ENCODE results near the gene ST3GAL4.

Gene ST3GAL4

DNA sequence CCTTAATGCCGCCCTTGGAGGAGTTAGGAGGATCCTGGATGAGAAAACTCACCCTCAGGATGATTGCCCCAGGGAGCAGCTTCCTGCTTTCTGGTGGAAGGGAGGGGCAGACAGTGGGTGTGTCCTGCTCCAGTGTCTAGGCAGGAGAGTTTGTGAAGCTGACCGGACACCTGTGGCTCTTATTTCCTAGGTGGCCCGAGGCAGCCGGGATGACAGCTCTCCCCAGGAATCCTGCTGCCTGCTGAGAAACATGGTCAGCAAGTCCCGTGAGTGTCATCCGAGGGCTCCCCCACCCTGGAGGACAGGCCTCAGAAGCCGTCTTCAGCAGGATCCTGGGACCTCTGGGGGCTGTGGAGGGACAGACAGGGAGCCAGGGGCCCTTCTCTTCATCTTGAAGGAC lies 50.4 kb downstream of the ST3GAL4 start:
- DNase-seq (ENCODE audit: low read depth in 2 of 2) = no peak

DNA sequence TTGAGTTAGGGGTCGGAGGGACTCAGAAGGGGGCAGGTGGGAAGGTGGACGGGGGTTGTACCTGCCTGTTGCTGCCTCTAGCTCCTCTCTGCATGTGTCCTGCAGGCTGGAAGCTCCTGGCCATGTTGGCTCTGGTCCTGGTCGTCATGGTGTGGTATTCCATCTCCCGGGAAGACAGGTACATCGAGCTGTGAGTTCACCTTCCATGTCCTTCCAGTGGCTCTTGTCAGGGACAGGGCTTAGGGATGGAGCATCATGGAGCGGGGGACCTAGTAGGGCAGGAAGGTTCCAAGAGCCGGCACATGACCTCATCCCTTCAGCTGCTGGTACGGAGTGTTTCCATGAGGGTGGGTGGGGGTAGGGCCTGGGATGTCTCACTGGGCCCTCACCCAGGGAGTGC lies 50.9 kb downstream of the ST3GAL4 start:
- no peak for DNase-seq (ENCODE audit: low read depth in 2 of 2)

DNA sequence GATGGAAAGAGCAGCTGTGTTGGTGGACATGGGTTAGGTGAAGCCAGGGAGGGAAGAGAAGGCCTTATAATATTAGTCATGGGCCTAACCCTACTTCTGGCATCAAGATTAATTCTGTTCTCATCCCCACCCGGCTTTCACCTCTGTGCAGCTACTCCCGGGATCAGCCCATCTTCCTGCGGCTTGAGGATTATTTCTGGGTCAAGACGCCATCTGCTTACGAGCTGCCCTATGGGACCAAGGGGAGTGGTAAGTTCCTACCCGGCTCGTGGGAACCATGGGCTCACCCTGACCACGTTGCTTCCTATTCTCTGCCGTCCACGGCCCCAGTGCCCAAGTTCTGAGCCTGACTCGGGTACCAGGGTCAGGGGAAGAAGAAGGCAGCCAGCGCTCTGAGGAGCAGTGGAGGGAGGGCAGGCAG lies 51.6 kb downstream of the ST3GAL4 start:
- DNase-seq (ENCODE audit: low read depth in 2 of 2) = no peak

DNA sequence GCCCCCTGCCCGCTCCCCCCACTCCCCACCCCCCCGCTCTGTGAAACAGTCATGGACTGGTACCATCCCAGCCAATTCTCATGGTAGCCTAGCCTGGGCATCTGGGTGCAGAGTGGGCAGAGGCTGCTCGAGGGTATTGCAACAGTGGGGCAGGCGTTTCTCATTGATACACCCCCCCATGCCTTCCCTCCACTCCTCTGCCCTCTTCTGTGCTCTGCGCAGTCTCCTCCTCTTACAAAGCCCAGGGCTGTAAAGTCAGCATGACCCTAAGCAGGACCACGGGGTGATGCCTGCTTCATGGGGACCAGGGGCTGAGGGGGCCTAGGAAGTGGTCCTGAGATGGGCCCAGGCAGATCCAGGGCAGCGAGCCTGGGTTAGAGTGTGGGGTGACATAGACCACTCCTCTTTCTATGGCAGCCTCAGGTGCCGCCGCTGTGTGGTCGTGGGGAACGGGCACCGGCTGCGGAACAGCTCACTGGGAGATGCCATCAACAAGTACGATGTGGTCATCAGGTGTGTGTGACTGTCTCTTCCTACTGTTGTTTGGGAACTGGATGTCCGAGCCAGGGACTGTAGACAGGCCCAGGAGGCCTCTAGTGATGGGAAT lies 52.3 kb downstream of the ST3GAL4 start:
- DNase-seq (ENCODE audit: low read depth in 2 of 2) = no peak

DNA sequence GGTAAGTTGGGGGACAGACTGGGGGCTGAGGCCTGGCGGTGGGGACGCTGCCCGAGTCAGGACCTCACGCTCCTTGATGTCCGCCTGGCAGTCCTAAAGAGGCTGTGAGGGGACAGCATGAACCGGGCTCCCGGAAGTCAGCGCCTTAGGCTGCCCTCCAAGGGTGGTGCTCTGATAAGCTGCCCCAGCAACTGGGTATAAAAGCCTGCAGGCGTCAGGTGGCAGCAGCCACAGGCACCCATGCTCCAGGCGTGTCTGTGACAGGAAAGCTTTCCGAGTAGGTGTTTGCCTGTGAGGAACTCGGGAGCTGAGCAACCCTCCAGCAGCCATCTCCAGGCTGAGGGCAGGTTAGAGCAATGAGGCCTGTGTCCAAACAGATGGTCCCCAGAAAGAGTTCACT lies 53.0 kb downstream of the ST3GAL4 start:
- DNase-seq (ENCODE audit: low read depth in 2 of 2) = no peak

DNA sequence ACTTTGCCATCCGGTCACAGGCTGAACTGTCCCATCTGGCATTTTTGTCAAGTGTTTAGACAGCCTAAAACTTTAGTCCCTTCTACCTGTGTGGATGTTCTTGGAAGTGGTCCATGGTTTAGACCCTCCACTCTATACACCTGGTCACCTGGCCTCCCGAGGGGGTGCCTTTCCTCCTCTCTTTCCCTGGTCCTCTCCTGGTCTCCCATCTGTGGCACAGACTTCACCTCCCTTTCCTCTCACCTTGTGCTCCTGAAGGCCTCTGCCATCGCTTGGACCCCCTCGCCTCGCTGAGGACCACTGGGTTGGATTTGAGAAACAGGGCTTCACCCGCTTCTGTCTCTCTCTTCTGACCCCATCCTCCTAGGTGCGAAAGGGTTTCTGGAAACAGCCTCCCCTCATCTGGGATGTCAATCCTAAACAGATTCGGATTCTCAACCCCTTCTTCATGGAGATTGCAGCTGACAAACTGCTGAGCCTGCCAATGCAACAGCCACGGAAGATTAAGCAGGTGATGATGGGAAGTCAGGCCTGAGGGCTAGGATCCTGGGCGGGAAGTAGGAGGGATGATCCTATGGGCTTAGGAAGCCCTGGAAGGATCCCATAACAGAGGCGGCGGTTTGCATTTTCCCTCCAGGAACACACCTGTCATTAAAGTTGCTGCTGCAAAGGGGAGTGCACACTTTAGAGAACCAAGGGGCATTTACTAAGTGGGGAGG lies 53.6 kb downstream of the ST3GAL4 start:
- DNase-seq (ENCODE audit: low read depth in 2 of 2) = no peak

DNA sequence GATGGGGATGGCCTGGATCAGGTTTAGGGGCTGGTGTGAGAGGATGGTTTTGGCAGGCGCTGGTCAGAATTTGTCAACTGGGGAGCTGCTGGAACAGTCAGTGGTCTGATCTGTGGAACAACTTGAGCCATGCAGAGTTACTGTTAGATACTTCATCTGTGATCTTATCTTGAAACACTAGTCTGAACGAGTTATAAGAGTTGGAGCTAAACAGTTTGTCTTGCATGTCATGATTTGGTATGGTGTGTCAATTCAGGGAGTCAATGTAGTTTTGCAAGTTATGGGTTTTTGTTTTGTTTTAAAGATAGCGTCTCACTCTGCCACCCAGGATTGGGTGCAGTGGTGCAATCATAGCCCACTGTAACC lies 54.1 kb downstream of the ST3GAL4 start:
- no peak for DNase-seq (ENCODE audit: low read depth in 2 of 2)

DNA sequence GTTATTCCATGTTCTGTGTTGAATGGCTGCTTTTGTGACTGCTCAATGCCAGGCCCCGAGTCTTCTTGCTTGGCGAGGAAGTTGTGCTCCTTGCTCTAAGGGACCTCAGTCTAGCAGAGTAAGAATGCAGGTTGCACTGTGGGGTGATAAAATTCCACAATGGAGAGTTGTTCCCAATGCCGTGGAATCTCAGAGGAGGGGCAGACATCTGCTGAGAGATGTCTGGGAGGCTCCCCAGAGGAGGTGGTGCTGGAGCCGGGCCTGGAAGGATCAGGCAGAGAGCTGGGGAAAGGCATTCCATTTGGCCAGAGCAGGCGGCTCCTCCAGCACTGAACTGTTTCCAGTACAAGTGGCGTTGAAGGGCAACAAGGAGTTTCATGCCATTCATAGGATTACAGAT lies 55.2 kb downstream of the ST3GAL4 start:
- no peak for DNase-seq (ENCODE audit: low read depth in 2 of 2)

DNA sequence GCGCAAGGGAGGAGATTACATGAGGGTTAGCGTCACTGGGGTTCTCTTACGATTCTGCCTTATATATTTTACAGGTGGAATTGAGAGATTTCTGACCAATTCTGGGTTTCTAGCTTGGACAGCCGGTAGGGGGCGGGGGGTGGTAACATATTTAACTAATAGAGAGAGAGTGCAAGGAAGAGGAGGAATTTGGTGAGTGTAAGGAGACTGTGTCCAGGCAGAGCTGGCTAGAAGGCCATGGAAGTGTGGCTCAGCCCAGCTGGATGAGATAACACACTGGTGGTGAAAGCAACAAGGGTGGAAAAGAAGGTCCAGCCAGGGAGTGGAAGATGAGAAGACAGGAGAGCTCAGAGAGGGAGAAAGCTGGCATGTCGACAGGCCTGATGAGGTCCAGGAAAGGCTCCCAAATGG lies 56.5 kb downstream of the ST3GAL4 start:
- DNase-seq (ENCODE audit: low read depth in 2 of 2) = no peak

DNA sequence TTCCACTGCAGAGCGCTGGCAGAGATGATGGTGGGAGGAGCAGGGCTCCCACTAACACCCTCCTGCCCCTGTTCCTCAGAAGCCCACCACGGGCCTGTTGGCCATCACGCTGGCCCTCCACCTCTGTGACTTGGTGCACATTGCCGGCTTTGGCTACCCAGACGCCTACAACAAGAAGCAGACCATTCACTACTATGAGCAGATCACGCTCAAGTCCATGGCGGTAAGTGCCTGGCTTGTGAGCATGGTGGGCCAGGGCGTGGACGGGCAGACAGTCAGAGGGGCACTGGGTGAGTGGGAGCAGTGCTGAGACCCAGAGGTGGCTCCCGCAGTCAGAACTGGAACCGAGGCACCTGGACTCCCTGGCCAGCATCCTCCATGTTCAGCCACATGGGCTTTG lies 57.9 kb downstream of the ST3GAL4 start:
- no peak for DNase-seq (ENCODE audit: low read depth in 2 of 2)

DNA sequence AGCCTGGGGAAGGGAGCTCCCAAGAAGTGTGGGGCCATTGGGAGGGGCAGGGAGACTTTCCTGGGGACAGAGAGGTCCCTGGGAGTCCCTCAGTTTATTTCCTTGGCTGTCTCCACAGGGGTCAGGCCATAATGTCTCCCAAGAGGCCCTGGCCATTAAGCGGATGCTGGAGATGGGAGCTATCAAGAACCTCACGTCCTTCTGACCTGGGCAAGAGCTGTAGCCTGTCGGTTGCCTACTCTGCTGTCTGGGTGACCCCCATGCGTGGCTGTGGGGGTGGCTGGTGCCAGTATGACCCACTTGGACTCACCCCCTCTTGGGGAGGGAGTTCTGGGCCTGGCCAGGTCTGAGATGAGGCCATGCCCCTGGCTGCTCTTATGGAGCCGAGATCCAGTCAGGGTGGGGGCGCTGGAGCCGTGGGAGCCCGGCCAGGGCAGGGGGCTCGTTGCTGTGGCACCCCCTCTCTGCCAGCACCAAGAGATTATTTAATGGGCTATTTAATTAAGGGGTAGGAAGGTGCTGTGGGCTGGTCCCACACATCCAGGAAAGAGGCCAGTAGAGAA lies 58.4 kb downstream of the ST3GAL4 start:
- DNase-seq (ENCODE audit: low read depth in 2 of 2) = no peak

DNA sequence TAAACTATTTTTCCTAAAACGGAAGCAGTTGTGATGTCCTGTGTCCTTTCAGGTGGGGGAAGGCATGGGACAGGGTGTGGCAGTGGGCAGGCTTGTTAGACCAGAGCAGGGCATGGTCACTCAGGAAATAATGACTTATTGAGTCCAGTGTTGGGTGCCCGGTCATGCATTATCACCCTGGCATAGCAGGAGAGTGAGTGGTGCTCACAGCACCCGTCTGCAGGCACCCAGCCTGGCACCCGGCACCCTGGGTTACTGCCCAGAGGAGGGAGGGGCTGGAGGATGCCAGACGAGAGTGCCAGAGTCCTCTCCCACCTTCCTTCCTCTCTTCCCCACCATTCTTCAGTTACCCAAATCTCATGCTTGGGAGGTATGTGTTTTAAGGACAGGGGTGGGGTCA lies 59.1 kb downstream of the ST3GAL4 start:
- no peak for DNase-seq (ENCODE audit: low read depth in 2 of 2)

DNA sequence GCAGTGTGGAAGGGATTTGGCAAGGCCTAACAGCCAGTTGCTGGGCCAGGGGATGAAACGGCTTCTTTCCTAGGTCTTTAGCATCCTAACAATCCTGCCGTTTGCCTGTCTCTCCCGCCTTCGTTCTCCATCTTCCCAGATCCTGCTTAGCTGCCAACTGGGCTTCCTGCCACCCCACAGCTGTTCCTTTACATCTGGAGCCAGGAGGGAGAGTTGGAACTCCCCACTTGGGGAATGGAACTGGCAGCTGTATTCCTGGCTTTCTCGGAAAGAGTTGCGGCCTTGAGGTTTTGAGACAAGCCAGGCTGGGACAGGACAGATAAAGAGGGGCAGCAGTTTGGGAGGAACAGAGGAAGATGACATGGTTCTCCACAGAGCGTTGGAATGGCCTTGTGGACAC lies 59.6 kb downstream of the ST3GAL4 start:
- DNase-seq (ENCODE audit: low read depth in 2 of 2) = no peak

DNA sequence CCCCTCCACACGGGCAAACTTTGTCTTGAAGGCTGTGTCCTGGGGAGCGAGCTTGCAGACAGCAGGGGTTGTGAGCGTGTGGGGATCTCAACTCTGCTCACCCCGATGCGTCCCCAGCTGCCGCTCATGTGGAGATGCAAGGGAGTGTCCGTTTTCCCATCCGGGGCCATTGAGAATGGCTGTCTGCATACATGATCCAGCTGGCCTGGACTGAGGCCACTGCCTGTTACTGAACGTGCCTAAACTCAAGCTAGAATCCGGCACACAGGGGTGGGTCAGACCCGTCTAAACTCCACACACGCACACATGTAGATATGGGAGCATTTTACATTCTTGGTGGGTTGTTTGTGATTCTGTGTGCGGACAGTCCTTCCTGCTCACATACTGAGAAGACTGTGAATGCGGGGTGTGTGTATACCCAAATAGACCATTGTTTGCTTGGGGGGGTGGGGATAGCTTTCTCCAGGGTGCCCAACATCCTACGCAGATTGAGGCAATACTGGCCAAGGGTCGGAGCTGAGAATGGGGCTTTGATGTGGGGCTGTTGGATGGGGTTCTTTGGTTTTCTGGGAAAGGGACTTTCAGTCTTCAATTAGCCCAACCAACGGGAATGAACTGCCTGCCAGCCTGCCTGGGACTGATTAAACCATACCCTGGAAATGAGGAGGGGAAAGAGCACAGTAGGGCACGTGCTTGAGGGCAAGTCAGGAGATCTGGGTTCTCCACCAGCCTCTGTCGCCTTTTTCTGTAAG lies 60.4 kb downstream of the ST3GAL4 start:
- DNase-seq (ENCODE audit: low read depth in 2 of 2) = no peak

DNA sequence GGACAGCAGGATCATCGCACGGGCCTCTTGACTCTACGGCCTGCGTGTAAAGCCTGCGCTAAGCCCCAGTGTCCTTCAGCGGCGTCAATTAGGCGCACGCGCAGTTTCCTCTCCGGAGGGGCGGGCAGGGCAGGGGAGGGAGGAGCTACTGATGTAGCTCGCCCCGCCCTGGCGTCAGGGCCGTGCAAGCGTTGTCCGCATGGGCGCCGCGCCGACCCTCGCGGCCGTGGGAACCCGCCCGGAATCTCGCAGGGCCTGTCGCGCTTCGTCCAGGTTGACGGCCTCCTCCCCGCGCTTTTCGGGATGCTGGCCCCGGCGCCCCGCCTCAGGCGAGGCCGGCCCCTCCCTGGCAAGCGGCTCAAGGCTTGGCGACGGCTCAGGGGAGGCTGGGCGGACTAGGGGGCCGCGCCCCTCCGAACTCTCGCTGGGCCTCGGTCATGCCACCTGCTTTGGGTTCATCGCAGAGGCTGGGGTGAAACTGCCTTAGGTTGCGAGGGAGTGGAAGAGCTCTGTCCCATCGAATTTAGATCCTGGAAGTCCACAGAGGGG lies 61.1 kb downstream of the ST3GAL4 start:
- DNase-seq (ENCODE audit: low read depth in 2 of 2) = peak; percentile 41 to 46

DNA sequence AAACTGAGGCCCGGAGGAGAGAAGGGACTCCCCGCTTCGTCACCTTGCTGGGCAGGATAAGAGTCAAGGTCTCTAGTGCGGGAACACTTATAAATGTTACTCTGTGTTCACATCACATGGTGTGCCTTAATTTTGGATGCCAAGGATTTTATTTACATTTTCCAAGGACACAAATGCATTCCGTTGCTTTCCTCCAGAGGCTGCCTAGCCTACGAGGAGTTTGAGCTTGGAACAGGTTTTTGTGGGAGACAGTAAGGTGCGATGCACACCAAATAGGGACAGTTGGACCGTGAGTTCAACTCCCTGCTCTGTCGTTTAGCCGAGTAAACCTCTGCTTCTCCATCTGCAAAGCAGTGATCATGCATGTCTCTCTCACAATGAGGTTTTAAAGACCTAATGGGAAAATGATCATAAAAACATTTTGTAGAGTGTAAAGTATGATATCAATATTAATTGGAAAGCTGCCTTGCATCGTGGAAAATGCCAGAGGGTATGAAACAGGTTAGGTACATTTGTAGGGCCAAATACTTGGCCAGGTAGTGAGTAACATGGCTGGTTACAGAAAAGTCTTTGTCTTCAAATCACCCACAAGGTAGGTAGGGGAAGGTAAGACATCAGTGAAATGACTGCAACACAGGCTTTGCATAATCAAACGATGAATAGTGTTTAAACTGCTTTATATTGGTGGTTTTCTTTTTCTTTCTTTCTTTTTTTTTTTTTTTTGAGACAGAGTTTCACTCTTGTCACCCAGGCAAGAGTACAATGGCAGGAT lies 61.8 kb downstream of the ST3GAL4 start:
- no peak for DNase-seq (ENCODE audit: low read depth in 2 of 2)

DNA sequence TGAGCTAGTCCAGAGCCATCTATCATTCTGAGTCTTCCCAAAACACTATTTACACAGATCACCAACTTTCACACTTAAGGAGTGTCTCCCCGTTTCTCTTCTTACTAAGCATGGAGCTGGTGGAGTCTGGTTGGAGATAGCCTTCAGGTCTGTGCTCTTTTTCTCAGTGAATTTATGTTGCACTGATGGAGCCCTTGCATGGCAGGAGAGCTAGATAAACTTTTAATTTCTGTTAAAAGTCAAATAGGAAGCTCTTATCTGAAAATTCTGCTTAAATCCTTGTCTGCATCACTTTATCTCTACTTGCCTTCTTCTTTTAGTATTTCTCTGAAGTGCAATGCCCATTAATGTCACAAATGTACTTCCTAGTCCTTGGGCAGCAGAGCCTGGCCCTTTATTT lies 63.4 kb downstream of the ST3GAL4 start:
- DNase-seq (ENCODE audit: low read depth in 2 of 2) = no peak

DNA sequence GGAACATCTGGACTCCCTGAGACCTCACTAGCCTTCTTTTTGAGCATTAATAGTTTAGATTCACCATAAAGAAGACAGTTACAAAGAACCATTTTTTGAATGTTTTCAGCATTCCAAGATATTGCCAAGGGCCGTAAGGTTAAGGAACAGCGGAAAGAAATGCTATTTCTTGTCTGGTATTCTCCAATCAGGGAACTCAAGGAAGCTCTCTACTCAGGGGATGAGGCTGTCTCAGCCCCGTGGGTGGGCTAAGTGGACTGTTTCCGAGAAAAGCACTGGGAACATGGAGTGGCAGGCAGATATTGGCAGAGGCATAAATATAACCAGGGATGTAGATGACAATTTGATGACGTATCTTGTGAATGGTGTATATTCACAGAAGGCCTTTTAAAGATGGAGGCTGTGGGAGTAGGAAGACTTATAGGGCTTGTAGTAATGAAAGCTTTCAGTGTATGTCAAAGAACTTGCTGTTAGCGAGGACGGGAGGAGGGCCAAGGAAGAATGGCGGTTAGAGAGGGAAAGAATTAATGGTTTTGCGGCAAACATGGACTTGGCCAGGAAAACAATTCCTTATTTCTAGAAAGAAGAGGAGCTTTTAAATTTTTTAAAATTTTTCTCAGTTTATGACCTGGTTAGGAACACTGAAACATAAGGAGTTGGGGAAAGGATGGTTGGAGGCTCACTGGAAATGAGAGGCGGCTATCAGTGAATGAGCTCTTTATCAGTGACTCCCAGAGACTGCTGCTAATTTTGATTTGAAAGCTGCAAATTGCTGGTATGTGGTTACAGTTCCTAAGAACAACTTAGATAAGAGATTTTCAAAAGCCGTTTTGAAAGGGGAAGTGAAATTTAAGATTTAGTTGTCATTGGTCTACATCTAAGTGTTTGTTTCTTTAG lies 64.6 kb downstream of the ST3GAL4 start:
- DNase-seq (ENCODE audit: low read depth in 2 of 2) = no peak

DNA sequence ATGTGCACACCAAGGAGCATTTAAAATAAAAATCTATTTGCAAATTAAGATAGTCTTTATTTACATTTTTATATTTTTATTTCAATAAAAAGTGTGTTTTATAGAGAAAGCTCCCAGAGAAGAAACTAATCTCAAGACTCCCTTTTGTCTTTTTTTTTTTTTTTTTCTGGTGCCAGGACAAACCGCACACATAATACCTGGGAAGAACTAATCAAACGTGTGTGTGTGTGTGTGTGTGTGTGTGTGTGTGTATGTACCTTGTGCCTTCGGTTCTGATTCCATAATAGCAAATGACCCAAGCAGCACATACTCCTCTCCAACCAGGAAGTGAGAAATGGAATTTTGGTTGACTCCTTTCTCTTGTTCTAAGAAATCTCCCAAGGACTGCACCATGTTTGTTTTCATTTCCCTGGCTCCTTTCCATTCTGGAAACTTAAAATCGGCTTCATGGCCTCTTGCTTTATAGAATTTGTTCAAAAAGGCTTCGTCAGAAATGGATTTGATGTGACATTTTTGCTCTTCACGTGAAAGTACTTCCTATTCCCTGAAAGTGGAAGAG lies 65.3 kb downstream of the ST3GAL4 start:
- no peak for DNase-seq (ENCODE audit: low read depth in 2 of 2)

DNA sequence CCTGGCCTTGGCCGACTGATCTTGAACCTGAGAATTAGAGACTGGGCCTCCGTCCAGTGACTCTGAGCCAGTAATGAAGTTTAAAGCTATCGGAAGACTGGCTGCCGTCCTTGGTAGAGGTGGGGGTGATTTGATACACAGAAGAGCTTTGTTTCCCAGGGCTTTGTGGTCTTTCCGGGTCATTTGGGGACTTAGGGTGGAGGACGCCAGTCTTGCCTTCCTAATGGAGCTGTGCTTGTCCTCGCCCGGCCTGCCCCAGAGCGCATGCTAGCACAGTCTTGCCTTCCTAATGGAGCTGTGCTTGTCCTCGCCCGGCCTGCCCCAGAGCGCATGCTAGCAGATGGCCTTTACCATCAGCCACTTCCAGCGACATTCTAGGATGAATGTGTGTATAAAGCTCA lies 65.8 kb downstream of the ST3GAL4 start:
- no peak for DNase-seq (ENCODE audit: low read depth in 2 of 2)
